Skin epidermis (tissue), 12 donors: ENCODE results near the gene SLC5A4.
A peak's percentile ranks its signal among the peaks of the same experiment; 100 is the strongest.

Experiments
- H3K27ac ChIP-seq, 21 experiments: fragments of 200-600 bp; sonication (generic) in 11 of 21; one replicate each; pipeline ENCODE4 v1.5.0; 2020; ENCODE audit warnings: mild to moderate bottlenecking in 3 of 21, inconsistent platforms in 2 of 21, moderate library complexity in 2 of 21
- H3K4me3 ChIP-seq, 7 experiments: fragments of 200-600 bp; sonication (generic) in 2 of 7; one replicate each; pipeline ENCODE4 v1.5.0; 2020; ENCODE audit warnings: inconsistent platforms in 2 of 7, mild to moderate bottlenecking in 2 of 7, moderate library complexity in 1 of 7

The SLC5A4 gene

DNA sequence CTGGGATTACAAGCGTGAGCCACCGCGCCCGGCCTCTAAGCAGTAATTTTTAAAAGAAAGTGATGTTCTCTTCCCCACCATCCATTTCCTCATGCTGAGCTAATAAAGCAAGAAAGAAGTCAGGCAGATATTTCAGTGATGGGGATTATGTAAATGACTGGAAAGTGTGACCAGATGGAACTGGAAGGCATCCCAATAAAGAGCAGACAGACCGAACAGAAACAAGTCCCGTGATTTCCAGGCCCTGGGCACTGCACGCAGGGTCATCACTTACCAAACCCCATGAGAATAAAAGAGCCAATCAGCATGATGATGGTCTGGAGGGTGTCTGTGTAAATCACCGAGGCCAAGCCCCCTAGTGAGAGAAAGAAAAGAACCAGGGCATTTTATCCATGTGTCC is 18.2 kb downstream of the SLC5A4 start:
- Histone ChIP-seq H3K27ac (peak overlapping the region in 1 of 21 experiments; percentile 36), H3K4me3 (no peak overlapping the region)

DNA sequence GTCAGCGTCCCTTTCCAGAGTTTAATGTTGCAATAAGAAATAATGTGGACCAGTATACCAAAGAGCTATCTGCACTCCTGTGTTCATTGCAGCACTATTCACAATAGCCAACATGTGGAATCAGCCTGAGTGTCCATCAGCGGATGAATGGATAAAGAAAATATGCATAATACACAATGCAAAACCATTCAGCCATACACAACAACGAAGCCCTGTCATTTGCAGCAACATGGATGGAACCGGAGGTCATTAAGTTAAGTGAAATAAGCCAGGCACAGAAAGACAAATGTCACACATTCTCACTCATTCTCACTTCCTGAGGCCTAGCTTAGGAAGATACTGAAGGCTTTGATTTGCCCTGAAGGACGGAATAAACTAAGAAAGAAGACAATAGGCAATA is 22.1 kb downstream of the SLC5A4 start:
- Histone ChIP-seq H3K4me3 (no peak overlapping the region), H3K27ac (no peak overlapping the region)

DNA sequence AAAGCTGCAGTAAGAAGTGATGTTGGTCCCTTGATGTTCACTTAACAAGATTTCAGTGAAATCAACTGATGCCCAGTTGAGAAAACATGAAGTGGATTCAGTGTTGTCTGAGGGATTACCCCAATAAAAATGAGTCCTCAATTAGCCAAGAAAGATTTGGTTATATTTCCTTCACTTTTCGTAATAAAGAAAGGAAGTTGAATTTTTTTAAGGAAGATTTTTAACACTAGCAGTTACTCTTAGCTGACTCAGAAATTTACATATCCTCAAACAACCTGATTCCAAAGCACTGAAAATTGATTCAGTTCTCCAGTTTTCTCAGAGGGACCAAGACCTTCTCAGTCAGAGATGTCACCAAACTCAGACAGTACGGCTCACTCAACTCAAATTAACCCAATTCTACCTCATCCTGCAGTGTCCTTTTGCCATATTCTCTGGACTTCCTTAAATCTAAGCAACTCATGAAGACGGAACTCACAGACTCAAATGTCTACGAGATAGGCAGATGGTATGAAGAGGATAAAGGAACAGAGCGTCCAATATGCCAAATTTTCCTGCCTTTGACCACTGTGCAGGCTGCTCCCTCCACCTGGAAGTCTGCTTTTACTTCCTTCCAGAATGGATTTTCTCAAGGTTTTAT is 22.8 kb downstream of the SLC5A4 start:
- H3K4me3 ChIP-seq: no peak overlapping the region
- H3K27ac ChIP-seq: no peak overlapping the region

DNA sequence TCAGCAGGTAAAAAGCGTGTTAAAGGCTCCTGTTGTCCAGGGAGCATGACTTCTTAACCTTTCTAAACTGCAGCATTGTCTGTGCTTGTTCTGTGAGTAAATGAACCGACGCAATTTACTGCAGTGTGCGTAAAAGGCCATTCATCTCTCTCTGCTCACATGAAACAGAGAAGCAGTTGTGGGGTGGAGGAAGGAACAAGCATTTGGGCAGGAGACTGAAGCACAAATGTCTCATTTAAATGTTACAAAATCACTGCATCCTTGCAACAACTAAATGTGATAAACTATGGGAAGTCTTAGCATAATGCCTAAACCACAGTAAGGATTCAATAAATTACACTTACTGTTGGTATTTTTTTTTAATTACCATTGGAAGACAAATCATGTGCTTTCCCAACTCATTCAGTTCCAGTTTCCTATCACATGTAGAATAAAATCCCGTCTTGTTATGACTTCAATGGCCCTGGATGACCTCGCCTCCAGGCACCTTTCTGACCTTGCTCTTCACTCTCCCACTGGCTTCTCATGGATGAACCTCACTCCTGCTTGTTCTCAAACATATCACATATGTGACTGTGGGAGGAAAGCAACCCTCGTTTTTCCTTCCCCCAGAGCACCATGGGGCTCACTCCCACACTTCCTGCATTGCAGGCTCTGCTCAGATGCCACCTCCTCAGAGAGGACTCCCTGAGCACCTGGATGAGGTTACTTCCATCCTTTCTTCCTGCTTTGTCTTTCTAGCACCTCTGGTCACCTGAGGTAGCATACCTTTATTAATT is 28.6 kb downstream of the SLC5A4 start:
- H3K4me3 ChIP-seq: no peak overlapping the region

DNA sequence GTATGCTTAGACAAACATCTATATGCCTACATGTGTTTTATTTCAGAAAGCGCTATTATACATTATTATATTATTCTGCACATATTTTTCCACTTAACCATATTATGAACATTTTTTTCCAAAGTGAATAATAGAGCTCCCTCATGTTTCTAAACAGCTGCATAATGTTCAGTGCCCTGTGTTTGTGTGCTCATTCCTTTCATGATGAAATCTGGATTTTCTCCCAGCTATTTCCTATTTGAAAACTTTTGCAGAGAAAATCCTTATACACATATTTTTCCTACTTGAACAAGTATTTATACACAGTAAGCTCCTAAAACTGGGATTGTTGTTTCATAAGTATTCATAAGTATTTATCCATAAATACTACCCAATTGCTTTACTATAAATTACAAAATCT is 32.2 kb downstream of the SLC5A4 start:
- Histone ChIP-seq H3K4me3 (no peak overlapping the region), H3K27ac (no peak overlapping the region)

More for the DNA sequence above, 28.6 kb downstream of the SLC5A4 start:
- no peak overlapping the region for H3K27ac ChIP-seq

DNA sequence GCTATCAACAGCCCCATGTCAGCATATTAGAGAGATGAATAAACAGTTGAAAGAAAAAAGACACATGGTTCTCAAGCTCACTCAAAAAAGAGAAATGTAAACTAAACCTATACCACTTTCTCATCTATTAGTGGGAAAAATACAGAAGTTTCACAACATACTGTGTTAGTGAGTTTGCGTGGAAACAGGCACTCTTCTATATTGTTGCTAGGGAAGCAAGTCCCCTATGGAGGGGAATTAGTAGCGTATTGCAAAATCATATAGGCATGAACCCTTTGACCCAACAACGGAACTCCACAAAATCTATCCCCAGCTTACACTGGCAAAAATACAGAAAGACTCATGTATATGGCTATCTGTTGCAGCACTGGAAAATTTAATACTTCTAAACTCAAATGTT is 36.1 kb downstream of the SLC5A4 start:
- H3K4me3 ChIP-seq: no peak overlapping the region

DNA sequence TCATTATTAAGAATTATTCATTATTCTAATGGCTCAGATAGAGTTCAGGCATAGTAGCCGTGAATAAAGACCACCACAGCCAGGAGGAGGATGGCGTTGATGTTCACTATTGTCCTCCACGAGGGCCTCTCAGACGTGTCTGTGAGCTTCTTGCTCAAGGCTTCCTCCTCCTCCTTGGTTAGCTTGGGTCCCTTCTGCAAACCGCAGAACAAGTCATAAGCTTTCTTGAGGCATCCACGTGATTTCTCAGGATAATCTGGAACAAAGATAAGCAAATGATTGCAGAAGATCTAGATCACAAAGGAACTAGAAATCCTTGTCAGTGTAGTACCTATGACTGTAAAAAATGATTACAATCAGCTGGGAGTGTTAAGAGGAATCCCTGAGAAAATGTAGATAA is 36.7 kb downstream of the SLC5A4 start:
- H3K27ac ChIP-seq: no peak overlapping the region

More for the DNA sequence above, 36.1 kb downstream of the SLC5A4 start:
- H3K27ac ChIP-seq: no peak overlapping the region

DNA sequence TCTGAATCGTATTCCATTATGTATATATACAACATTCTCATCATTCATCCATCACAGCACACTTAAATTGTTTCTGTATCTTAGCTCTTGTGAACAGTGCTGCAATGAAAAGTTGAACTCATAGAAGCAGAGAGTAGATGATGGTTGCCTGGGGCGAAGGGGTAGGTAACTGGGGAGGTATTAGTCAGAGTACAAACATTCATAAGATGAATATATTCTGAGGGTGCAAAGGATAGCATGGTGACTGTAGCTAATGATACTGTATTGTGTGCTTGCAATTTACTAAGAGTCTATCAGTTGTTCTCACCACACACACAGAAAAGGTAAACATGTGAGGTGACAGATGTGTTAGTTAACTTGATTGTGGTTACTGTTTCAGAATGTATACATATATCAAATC is 37.7 kb downstream of the SLC5A4 start:
- H3K4me3 ChIP-seq: no peak overlapping the region
- no peak overlapping the region for H3K27ac ChIP-seq

More for the DNA sequence above, 36.7 kb downstream of the SLC5A4 start:
- H3K4me3 ChIP-seq: no peak overlapping the region

DNA sequence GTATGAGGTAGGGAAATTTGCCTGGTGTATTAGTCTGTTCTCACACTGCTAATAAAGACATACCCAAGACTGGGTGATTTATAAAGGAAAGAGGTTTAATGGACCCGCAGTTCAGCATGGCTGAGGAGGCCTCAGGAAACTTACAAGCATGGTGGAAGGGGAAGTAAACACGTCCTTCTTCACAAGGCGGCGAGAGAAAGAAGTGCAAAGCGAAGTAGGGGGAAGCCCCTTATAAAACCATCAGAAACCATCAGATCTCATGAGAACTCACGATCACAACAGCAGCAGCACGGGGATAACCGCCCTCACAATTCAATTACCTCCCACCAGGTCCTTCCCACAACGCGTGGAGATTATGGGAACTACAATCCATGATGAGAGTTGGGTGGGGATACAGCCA is 38.2 kb downstream of the SLC5A4 start:
- no peak overlapping the region for H3K4me3 ChIP-seq
- no peak overlapping the region for H3K27ac ChIP-seq

DNA sequence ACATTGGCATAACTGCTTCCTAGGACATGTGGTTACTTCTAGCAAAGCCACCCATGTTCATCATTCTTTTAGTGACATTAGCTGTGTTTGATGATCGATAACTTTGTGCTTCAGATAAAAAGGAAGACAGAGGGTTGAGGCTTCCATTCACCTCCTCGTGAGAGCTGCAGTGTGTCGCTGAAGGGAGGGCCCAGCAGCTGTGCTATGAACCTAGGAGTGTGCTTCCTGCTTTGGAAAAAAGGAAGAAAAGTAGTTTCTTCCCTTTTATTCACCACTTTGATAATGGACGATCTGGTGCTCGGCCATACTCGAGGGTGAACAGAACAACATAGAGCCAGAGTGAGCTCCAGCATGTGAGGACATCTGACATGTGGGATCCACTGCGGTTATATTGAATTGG is 44.1 kb downstream of the SLC5A4 start:
- no peak overlapping the region for H3K27ac ChIP-seq

DNA sequence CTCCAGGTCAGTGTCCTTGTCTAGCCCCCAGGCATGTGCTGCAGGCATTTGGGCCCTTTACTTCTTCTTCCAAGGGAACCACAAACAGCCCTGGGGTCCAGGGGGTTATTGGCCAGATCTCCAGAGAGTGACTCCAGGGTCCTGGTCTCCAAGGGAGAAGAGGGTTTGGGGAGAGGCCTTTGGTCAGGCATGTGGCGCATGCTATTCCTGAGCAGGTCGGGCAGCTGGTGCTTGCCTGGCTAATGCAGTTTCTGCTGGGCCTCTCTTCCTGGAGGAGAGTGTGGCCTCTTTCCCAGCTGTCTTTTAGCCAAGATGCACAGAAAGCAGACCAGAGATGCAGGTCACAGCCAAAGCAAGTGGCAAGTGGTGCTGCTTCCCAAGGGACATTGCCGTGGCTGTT is 46.5 kb downstream of the SLC5A4 start:
- H3K27ac ChIP-seq: no peak overlapping the region
- no peak overlapping the region for H3K4me3 ChIP-seq

More for the DNA sequence above, 44.1 kb downstream of the SLC5A4 start:
- H3K4me3 ChIP-seq: no peak overlapping the region

DNA sequence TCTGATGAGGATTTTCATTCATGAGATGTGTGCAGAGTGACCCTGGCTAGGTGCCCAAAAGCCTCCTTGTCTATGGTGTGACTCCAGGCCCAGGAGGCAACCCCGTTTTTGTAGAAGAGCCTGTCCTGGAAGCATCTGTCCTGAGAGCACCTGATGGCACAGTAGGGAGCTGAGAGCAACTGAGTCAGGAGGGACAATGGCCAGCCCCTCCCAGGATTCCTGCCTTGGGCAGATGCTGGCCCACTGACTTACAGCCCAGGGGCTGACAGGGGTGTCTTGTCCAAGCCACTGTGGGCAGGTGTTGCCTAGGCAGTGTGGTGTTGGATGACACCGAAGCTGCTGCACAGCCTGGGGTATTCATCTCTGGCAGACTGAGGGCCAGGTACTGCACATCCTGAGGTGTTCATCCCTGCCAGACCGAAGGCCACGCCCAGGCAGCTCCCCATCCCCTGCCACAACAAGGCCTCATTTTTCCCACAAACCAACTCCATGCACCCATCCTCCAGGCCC is 47.1 kb downstream of the SLC5A4 start:
- no peak overlapping the region for H3K27ac ChIP-seq
- no peak overlapping the region for H3K4me3 ChIP-seq

DNA sequence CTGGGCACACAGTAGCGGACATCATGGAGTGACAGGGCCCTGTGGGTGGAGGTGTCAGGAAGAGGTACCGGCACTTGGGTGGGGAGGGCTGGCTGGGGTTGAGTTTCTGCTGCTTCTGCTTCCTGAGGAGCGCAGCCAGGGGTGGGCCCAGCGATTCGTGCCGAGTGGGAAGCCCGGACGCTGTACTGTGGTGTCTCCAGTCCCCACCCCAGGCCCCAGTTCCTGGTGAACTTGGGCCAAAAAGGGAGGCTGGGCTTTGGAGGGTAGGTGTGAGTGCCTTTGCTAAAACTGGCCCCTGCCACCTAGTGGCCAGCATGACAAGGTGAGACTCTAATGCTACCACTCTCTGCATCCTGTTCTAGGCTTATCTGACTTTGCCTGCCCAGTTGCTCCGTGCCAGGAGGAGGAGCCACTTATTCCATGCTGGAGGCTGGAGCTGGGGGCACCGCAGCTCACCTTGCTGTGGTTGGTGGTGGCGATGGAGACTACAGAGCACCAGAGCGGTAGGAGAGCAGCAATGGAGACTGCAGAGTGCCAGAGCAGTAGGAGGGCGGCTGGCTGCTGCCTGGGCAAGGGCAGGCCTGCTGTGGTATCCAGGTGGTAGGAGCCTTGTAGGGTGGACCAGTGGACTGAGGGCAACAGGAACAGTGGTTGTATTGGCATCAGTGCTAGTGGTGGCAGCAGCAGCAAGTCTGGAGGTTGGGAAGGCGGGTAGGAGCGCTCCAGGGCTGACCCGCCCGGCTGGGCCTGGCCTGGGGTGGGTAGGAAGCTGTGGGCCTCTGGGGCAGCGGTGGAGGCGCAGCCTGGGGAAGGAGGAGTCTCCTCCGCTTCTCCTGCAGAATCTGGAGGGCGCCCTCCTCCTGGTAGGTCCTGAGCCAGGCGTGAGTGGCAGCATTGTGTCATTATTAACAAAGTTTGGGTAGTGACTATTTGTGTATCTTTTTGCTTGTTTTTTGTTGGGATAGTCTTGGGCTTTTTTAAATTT is 48.1 kb downstream of the SLC5A4 start:
- Histone ChIP-seq H3K4me3 (no peak overlapping the region), H3K27ac (no peak overlapping the region)

DNA sequence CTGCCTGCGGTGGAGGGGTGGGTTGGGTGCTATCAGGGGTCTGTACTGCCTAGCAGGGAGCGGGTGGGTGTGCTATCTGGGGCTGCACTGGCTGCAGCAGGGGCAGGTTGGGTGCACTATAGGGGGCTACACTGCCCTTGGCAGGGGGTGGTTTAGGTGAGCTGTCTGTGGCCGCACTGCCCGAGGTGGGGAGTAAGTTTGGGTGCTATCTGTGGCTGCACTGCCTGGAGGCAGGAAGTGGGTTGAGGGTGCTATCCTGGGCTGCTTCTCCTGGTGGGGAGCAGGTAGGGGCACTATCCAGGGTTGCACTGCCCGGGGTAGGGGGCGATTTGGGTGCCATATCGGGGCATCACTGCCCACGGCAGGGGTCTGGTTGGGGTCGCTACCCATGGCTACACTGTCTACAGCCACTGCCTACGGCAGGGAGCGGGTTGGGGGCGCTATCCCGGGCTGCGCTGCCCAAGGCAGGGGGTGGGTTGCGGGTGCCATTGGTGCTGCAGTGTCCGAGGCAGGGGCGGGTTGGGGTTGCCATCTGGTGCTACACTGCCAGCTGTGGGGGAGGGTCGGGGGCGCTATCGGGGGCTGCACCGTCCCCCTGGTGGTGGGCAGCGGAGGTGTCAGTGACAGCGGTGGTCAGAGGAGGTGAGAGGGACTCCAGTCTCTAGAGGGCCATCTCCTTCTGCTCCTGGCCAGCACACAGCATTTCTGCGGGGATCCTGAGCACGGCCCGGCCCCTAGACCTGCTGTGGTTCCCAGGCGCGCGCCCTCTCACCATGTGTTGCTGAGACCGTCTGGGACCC is 49.0 kb downstream of the SLC5A4 start:
- H3K4me3 ChIP-seq: no peak overlapping the region
- no peak overlapping the region for H3K27ac ChIP-seq

DNA sequence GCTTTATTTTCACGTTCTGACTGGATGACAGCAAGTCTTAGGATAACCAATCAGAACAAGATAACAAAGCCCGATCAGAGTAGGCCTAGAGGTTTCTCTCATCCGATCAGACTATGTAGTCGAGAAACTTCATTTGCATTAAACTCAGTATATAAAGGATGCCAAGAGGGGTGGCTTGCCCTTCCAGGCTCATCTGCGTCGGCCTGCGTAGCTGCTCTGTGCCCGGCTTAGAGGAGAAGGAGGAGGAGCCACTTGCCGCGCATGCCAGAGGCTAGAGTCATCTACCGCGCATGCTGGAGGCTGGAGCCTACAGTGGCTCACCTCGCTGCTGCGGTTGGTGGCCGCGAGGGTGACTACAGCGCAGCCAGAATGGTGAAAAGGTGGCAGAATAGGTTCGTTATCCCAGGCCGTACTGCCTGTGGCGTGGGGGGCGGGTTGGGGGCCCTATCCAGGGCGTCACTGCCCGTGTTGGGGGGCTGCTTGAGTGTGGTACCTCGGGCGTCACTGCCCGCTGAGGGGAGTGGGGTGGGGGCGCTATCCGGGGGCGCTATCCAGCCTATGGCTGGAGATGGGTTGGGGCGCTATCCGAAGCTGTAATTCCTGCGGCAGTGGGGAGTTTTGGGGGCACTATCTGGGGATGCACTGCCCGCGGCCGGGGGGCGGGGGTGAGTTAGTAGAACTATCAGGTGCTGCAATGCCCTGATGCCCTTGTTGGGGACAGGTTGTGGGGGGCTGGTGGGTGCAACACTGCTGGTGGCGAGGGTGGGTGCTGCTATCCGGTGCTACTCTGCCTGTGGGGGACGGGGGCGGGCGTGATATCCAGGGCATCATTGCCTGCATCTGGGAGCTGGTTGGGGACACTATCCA is 50.1 kb downstream of the SLC5A4 start, which contains the start of gene RFPL2:
Gene RFPL2, minus strand, starts transcription at position 218 of the 867 bp plus-strand sequence. CDS start 2,622 bp downstream, outside the sequence.
- Histone ChIP-seq H3K27ac (no peak within 1 kb of the TSS), H3K4me3 (peak within 1 kb of the TSS in 4 of 7 experiments; percentile 6 to 30 (median 14))

DNA sequence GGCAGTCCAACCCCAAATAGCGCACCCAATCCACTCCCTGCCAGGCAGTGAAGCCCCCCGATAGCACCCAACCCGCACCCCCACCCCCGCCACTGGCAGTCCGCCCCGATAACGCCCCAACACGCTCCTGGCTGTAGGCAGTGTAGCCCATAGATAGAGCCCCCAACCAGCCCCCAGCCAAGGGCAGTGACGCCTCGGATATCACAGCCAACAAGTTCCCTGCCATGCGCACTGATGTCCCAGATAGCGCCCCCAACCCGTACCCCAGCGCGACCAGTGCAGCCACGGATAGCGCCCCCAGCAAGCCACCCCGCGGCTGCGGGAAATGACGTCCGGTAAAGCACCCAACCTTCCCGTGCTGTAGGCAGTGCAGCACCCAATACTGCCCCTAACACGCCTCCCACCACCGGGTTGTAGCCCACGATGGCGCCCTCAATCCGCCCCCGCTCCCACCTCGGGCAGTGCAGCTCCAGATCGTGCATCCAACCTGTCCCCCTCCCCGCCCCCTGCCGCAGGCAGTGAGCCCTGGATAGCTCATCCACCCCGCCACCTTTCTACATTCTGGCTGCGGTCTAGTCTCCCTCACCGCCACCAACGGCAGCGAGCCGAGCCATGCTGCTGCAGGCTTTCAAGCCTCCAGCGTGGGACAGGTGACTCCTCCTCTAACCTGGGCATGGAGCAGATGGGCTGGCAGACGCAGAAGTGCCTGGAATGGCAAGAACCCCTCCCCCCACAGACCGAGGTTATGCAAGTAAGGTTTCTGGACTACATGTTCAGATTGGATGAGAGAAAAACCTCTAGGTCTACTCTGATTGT is 50.9 kb downstream of the SLC5A4 start:
- H3K4me3 ChIP-seq: peak overlapping the region in 4 of 7 experiments; percentile 6 to 30 (median 14)
- H3K27ac ChIP-seq: no peak overlapping the region
